Right lobe of liver (tissue), 4 donors: ENCODE measurements around the gene G2E3.

ENCODE experiments used
- CTCF ChIP-seq, 4 donors: fragments of 200-600 bp in 3 of 4; fragments of 450-650 bp in 1 of 4; IDR thresholded peaks; one replicate each; pipeline versions ENCODE4 v1.5.1 to v1.8.0; 2016 to 2022; ENCODE audit warnings: antibody characterized with exemption in 4 of 4, mild to moderate bottlenecking in 2 of 4
- POLR2A ChIP-seq: fragments of 450-650 bp; IDR thresholded peaks from one replicate; pipeline ENCODE4 v1.6.1; 2017; ENCODE audit warnings: antibody characterized with exemption, mild to moderate bottlenecking
- donor health status: DM: no; HTN: no; CAD: no.
- donor health status: DM: no; HTN: no; CAD: no.
- donor health status: DM: no; HTN: yes; CAD: no.

- no peak for TF ChIP-seq CTCF (IDR thresholded peaks at IDR 0.05)
- TF ChIP-seq POLR2A = no peak
Observed at GRCh38 chr14:30572237-30572636, 13.3 kb downstream of the G2E3 start.
